Stomach (tissue), 9 donors: Measurements from ENCODE around the gene BIN1. TPM values are rescaled to one million over a fixed set of nuclear protein-coding genes. Genes with fewer than 3 reads are reported as not detected.

Experiments
- DNase-seq, 2 donors: peaks; one replicate each; pipeline versions ENCODE4 v3.0.0 to v3.0.0-alpha.2; 2013 to 2019
- H3K27ac ChIP-seq, 5 donors: fragments of 200-600 bp in 4 of 5; sonication (generic) in 4 of 5; one replicate each; pipeline ENCODE4 v1.5.1; 2013 to 2019; ENCODE audit warnings: mild to moderate bottlenecking in 1 of 5, moderate library complexity in 1 of 5
- H3K27me3 ChIP-seq, 3 donors: fragments of 200-600 bp; sonication (generic); one replicate each; pipeline ENCODE4 v1.5.1; 2017 to 2019; ENCODE audit warnings: mixed run types in 1 of 3
- H3K36me3 ChIP-seq, 4 donors: fragments of 200-600 bp; sonication (generic); 1 replicate in 3 of 4; 2 replicates in 1 of 4; pipeline ENCODE4 v1.5.1; 2016 to 2019
- H3K4me1 ChIP-seq, 4 donors: fragments of 200-600 bp; sonication (generic); one replicate each; pipeline ENCODE4 v1.5.1; 2016 to 2019
- H3K4me3 ChIP-seq, 4 donors: fragments of 200-600 bp; sonication (generic) in 3 of 4; one replicate each; pipeline ENCODE4 v1.5.1; 2016 to 2019; ENCODE audit warnings: mild to moderate bottlenecking in 1 of 4
- H3K9me3 ChIP-seq, 4 donors: fragments of 200-600 bp; sonication (generic); one replicate each; pipeline ENCODE4 v1.5.1; 2016 to 2019
- EP300 ChIP-seq: sonication (generic); formaldehyde crosslinking; IDR thresholded peaks from one replicate; pipeline ENCODE4 v1.6.1; 2017; ENCODE audit warnings: antibody characterized with exemption
- POLR2A ChIP-seq, 4 donors: fragments of 450-650 bp; IDR thresholded peaks; one replicate each; pipeline ENCODE4 v1.6.1; 2016; ENCODE audit warnings: antibody characterized with exemption in 4 of 4, control low read depth in 2 of 4, mild to moderate bottlenecking in 1 of 4, moderate library complexity in 1 of 4
- POLR2AphosphoS5 ChIP-seq, 3 donors: sonication (generic); formaldehyde crosslinking; IDR thresholded peaks; one replicate each; pipeline ENCODE4 v1.6.1; 2016; ENCODE audit warnings: antibody characterized with exemption in 3 of 3
- WGBS, 5 donors: extraction: QIAGEN DNeasy Blood & Tissue Kit in 3 of 5; methylation state at CpG; one replicate each; pipeline versions ENCODE4 v1.1.5 to v1.1.7; 2013 to 2018; 5-methylcytosine and 5-hydroxymethylcytosine counted together
- intact Hi-C: fragments of 100-400 bp; cut with DNase I; formaldehyde crosslinking; loops from one replicate; pipeline ENCODE4 v1.15.1; 2023; ENCODE audit warnings: low total_unique reads
- polyA plus RNA-seq, 3 donors: library from polyadenylated mRNA; stranded (reverse); fragments of 200-250 nt; gene quantifications; one replicate each; pipeline ENCODE4 v1.2.3, GENCODE V29; 2013
- total RNA-seq, 5 donors: library from RNA; depleted of rRNA; stranded (reverse); fragments of >200 nt; gene quantifications; one replicate each; pipeline versions ENCODE4 v1.1.0 to v1.2.3, GENCODE V29; 2014 to 2016
- TF ChIP-seq, protein P1 (sequence below), 7 experiments: fragments of 450-650 bp in 4 of 7; fragments of 200-600 bp in 3 of 7; sonication (generic) in 3 of 7; IDR thresholded peaks; one replicate each; pipeline ENCODE4 v1.5.1; 2016 to 2019; ENCODE audit warnings: antibody characterized with exemption in 7 of 7, control low read depth in 2 of 7, mild to moderate bottlenecking in 1 of 7
- donor health status: healthy with polysubstance abuse.
- donor health status: Bipolar disorder and iron deficiency.
- donor health status: healthy.

BIN1 gene
- total and polyA plus RNA-seq, 8 donors, result 39.1 to 175 (median 47.8) TPM

DNA sequence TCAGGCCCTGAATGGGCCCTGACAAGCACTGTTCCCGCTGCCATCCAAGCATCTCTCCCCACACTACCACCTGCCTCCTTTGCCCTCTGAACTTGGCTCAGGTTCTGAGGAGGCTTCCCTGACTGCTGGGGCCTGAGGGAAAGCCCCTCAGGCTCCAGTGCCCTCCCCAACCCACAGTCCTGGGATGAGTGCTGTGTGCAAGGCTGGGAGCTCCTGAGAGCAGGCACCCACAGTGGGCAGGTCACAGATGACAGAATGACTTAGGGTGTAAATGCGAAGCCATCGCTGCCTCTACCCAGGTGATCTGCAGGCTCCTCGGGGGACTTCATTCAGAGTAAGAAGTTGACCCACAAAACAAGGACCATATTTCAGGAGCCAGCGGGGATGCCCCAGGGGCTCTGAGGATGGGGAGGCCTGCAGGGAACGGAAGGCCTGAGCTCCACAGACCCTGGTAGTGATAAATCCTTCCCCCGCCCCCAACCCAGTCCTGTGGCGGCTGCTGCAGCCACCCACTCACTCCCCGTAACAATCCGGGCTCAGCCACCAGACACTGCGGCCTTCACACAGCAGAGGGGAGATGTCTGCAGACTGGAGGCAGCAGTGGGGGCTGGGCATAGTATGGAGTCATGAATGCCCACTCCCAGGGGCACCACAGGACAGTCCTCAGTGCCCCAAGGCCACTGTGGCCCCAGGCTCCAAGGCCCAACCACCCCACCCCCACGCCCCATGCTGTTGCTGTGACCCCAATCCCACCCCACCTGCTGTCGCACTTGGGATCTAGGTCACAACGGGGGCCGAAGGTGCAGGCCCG, 8.9 kb downstream of the BIN1 start:
- Histone ChIP-seq H3K27me3 (no peaks in the 10 kb centered on the region), H3K27ac (peak overlapping the region in 4 of 5 donors; percentile 14 to 77 (median 56)), H3K9me3 (no peaks in the 10 kb centered on the region), H3K36me3 (no peaks in the 10 kb centered on the region), H3K4me3 (no peak overlapping the region), H3K4me1 (peaks cover 79 to 100% (median 93%) of the 10 kb centered on the region in 4 donors)
- WGBS, 5 donors, result 77 to 82% (median 78%) methylated on average over 8 to 16 of the region's 16 CpGs
- intact Hi-C loops, result no loop called here
- TF ChIP-seq EP300, result no peak
- no peak for TF ChIP-seq POLR2A (IDR thresholded peaks at IDR 0.05)
- no peak for TF ChIP-seq POLR2AphosphoS5 (IDR thresholded peaks at IDR 0.05)
- TF ChIP-seq, protein P1, sequence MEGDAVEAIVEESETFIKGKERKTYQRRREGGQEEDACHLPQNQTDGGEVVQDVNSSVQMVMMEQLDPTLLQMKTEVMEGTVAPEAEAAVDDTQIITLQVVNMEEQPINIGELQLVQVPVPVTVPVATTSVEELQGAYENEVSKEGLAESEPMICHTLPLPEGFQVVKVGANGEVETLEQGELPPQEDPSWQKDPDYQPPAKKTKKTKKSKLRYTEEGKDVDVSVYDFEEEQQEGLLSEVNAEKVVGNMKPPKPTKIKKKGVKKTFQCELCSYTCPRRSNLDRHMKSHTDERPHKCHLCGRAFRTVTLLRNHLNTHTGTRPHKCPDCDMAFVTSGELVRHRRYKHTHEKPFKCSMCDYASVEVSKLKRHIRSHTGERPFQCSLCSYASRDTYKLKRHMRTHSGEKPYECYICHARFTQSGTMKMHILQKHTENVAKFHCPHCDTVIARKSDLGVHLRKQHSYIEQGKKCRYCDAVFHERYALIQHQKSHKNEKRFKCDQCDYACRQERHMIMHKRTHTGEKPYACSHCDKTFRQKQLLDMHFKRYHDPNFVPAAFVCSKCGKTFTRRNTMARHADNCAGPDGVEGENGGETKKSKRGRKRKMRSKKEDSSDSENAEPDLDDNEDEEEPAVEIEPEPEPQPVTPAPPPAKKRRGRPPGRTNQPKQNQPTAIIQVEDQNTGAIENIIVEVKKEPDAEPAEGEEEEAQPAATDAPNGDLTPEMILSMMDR (IDR thresholded peaks at IDR 0.05), result no peak
- DNase-seq, result no peak

DNA sequence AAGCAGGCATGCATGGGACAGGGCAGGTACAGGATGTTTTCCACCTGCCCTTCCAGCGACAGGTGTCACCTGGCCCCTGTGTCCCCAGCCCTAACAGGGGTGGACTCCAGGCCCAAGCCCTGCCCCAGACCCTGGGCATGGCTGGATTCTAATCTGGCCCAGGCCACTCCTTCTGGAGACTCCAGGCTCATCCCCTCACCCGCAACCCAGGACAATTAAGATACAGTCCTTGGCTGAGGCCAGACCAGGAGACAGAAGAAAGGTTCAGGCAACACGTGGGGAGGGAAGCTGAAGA, 9.5 kb downstream of the BIN1 start:
- no peak for DNase-seq
- intact Hi-C loops, result no loop called here
- H3K9me3 ChIP-seq, result no peaks in the 10 kb centered on the region
- H3K27me3 ChIP-seq, result no peaks in the 10 kb centered on the region
- peak overlapping the region in 4 of 5 donors; percentile 36 to 77 (median 66) for H3K27ac ChIP-seq
- TF ChIP-seq POLR2AphosphoS5 (IDR thresholded peaks at IDR 0.05) (no peak), POLR2A (IDR thresholded peaks at IDR 0.05) (no peak), EP300 (no peak)
- TF ChIP-seq, protein P1 (IDR thresholded peaks at IDR 0.05), result no peak
- H3K36me3 ChIP-seq, result no peaks in the 10 kb centered on the region
- peaks cover 79 to 99% (median 93%) of the 10 kb centered on the region in 4 donors for H3K4me1 ChIP-seq
- no peak overlapping the region for H3K4me3 ChIP-seq
- WGBS, 5 donors, result 52 to 77% (median 63%) methylated on average over 3 of the region's 3 CpGs

DNA sequence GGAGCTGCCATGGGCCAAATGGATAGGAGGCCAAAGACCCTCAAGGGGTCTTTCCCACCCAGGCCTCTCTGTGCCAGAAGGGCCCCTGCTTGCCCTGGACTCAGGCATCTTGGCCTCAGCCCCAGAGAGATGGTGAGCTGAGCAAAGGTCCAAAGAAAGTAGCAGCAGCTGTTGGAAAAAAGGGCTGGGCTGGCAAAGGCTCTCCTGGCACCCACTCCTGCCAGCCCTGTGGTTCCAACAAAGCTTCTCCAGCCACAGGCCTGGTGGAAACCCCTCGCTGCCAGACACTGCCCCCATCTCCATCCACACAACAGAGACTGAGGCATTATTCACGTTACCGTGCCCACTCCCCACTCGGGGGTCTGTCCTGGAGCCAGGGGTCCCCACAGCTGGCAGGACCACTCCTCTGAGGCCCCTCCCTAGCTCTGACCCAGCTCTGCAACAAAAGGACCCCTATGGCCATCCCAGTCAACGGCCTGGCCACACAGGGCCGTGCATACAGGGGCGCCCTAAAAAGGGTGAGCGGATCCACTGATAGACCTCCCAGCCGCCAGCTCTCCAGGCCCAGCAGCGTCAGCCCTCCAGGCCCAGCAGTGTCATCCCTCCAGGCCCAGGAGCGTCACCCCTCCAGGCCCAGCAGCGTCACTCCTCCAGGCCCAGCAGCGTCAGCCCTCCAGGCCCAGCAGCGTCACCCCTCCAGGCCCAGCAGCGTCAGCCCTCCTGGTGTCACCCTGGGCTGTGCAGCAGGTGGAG, 10.1 kb downstream of the BIN1 start:
- H3K9me3 ChIP-seq, result no peaks in the 10 kb centered on the region
- H3K4me3 ChIP-seq, result no peak overlapping the region
- DNase-seq, result peak in 1 of 2 donors; percentile 65
- intact Hi-C loops, result no loop called here
- no peaks in the 10 kb centered on the region for H3K36me3 ChIP-seq
- H3K27ac ChIP-seq, result peak overlapping the region in 4 of 5 donors; percentile 36 to 77 (median 66)
- TF ChIP-seq EP300, result no peak
- no peak for TF ChIP-seq POLR2A (IDR thresholded peaks at IDR 0.05)
- TF ChIP-seq POLR2AphosphoS5 (IDR thresholded peaks at IDR 0.05), result no peak
- TF ChIP-seq, protein P1 (IDR thresholded peaks at IDR 0.05), result no peak
- 69 to 84% (median 76%) methylated on average over 8 to 15 of the region's 15 CpGs for WGBS, 5 donors
- H3K27me3 ChIP-seq, result no peaks in the 10 kb centered on the region
- H3K4me1 ChIP-seq, result peaks cover 78 to 95% (median 90%) of the 10 kb centered on the region in 4 donors

DNA sequence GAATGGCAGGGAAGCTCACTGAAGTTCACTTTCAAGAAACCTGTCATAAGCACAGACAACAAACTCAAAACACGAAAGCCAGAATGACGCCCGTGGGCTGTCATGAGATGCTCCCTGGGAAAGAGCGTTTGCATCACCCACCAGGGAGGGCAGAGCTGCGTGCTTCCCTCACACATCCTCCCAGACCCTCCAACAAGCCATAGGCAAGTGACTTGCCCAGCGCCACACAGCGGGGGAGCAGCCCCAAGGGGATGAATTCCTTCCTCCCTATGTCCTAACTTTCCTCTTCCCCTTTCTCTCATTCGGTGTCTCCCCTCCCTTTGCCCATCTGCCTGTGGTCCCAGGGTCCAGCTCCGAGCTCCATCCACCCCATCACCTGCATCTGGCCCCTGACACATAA, 10.7 kb downstream of the BIN1 start:
- H3K4me3 ChIP-seq, result no peak overlapping the region
- TF ChIP-seq, protein P1 (IDR thresholded peaks at IDR 0.05), result no peak
- TF ChIP-seq POLR2AphosphoS5 (IDR thresholded peaks at IDR 0.05) (no peak), POLR2A (IDR thresholded peaks at IDR 0.05) (no peak), EP300 (no peak)
- intact Hi-C loops, result no loop called here
- H3K4me1 ChIP-seq, result peaks cover 75 to 90% (median 84%) of the 10 kb centered on the region in 4 donors
- no peaks in the 10 kb centered on the region for H3K36me3 ChIP-seq
- H3K27me3 ChIP-seq, result no peaks in the 10 kb centered on the region
- H3K27ac ChIP-seq, result peak overlapping the region in 4 of 5 donors; percentile 36 to 77 (median 66)
- H3K9me3 ChIP-seq, result no peaks in the 10 kb centered on the region
- 63 to 88% (median 79%) methylated on average over 9 of the region's 9 CpGs for WGBS, 5 donors
- DNase-seq, result no peak
